GM18517 (cell line): ENCODE measurements around the gene POM121C.
"Not testable (repeated sequence)": the region's sequence is repeated elsewhere in the genome, so short reads cannot be mapped to it uniquely, and the experiment has no call there.

Experiments
- ATAC-seq: cut with Tn5 transposase; IDR thresholded peaks from one replicate; pipeline ENCODE4 v1.9.1; 2021; ENCODE audit warnings: mild to moderate bottlenecking, moderate library complexity; ENCODE audit not compliant: unreplicated experiment

Gene POM121C

DNA sequence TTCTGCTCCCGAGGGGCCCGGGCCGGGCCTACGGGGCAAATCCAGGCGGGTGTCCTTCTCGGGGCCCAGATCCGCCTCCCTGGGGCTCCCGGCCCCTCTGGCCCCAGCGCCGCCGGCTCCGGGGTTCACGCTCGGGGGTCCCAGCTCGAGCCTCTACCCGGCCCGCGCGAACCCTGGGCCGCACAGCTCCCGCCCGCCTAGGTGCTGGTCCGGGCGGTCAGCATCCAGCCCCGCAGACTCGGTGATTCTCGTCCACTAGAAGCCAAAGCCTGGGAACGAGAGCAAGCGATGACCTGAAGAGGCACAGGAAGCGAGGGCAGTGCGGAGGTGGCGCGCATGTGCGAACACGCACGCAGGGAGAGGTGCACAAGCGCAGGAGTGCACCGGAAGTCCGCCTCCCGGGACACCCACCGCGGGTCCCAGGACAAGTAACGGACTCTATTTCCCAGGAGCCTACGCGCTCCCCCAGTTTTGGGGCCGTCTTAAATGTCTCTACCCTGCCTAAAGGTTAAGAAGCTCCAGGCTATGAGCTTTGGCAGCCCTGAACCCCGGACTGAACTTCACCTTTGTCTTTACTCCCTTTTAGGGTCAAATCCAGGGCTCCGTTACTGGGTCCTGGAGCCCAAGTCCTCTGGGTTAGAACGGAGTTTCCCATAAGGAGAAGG lies at the start of gene POM121C:
Gene POM121C, minus strand, starts transcription at position 321 of the 665 bp plus-strand sequence. CDS start 44,803 bp downstream, outside the sequence.
- peak; percentile 93 for ATAC-seq

DNA sequence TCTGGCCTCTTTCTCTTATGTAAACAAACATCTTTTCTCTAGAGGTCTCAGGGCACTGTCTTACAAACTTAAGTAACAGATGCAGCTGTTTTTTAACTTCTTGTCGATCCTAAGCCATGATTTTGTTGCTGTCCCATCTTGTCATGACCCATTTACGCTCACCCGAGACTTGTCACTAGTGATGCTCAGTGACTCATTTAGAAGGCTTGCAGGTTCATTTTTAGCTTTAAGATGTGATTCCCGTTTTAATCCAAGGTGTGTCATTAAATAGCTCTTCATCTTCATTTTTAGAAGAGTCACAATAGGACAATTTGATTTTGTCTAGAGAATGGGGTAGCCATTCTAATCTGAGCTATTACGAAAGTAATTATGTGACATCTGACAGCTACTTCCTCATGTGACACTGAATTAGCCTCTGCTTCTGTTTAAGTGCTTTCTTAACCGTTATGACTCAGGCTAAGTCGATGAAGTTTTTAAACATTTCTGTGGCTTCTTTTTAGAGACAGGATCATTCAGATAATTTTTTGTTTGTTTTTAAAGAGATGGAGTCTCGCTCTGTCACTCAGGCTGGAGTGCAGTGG lies 48.7 kb upstream of the POM121C start:
- no peak for ATAC-seq

DNA sequence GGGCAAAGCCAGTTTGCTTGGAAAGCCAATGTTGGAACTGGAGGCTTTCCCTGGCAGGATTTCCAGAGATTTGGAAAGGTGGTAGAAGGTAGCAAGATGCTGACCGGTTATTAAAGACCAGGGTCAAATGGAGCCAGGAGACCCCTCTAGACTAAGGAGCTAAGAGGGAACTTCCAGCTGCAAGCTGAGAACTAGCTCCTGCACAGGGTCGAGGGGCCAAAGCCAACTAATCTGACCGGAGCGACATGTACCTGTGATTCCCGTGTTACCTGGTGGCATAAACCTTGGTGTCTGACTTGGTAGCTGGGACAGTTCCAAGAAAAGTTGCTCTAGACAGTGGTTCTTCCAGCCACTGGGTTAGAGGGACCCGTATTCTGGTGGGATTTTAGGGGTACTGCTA lies 47.8 kb upstream of the POM121C start:
- ATAC-seq, result no peak

DNA sequence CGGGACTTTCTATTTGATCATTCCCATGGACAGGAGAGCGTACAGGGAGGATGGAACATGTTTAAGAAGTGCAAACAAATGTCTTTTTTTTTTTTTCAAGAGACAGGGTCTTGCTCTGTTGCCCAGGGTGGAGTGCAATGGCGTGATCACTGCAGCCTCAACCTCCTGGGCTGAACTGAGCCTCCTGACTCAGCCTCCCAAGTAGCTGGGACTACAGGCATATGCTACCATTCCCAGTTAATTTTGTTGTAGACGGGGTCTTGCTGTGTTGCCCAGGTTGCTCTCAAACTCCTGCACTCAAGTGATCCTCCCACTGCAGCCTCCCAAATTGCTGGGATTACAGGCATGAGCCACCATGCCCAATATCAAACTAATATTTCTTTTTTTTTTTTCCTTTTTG lies 46.5 kb upstream of the POM121C start:
- ATAC-seq, result no peak

DNA sequence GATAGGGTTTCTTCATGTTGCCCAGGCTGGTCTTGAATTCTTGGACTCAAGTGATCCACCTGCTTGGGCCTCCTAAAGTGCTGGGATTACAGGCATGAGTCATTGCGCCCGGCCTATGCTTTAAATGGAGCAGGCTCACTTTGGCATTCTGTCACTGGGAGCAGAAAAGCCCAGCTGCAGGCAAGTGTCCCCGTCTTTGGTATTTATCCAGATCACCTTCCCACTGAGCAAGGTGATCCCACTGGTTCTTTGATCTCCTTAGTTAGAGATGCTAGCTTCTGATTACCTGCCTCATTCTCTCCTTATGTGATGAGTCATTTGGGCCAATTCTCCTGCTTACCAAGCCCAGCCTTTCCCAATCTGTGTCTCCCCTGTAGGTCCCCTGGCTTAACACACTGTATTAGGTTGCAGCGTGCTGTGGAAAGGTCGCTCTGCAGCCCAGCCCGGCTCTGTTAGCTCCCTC lies 45.3 kb upstream of the POM121C start:
- ATAC-seq, result no peak

DNA sequence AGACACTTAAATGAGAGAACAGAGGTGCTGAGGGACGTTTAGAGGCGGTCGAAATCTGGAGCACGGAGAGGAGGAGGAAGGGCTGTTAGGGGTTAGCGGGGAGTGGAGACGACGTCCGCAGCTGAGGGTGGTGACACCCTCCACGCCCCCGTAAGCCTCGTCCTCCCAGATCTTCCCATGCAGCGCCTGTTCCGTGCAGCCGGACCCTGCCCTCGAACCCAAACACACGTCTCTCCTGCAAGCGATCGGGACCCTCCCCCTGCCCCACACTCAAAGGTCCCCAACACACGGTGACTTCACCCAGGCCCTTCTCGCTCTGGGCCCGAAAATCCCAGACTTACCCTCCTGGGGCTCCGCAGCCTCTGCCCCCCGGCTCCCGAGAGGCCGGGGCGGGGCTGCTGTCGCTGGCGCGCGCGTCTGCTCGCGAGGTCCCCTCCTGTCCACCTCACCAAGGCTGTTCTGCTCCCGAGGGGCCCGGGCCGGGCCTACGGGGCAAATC lies 41.2 kb upstream of the POM121C start:
- ATAC-seq, result not testable (repeated sequence)

DNA sequence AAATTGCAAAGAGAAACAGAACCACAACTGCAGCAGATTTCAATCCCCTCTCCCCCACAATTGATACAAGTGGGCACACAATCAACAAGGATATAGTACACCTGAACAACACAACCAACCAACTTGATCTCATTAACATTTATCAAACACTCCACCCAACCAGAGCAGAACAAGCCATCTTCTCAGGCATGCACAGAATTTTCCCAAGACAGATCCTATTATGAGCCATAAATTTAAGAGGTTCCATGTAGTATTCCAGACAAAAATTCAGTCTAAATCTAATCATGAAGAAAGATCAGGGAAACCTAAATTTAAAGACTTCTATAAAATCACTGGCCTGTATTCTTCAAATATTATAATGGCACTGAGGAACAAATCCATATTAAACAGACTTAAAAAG lies 35.6 kb upstream of the POM121C start:
- ATAC-seq, result not testable (repeated sequence)

DNA sequence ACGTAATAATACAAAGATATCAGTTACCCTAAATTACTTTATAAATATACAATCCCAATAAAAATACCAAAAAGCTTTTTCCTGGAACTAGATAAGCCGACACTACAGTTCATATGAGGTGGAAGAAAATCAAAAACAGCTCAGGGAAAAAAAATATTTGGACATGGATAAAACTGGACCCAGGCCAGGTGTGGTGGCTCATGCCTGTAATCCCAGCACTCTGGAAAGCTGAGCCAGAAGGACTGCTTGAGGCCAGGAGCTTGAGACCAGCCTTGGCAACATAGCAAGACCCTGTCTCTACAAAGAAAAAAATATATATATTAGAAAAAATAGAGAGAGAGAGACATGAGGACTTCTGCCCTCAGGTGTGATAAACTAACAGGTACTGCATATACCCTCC lies 32.7 kb upstream of the POM121C start:
- ATAC-seq, result not testable (repeated sequence)

DNA sequence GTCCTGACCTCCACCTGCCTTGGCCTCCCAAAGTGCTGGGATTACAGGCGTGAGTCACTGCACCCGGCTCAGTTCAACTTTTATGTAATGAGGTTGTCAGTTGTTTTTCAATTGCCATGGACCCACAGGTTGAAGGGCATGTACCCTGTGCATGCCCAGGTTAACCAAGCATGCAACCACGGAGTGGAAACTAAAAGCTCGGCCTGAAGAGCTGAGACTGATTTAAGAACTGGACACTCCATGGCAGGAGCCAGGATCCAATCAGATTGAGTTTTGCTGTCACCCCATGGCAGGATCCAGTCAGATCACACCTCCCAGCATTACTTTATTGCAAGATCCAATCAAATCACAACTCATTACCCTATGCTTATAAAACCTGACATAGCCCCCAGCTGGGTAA lies 22.9 kb upstream of the POM121C start:
- peak; percentile 73 for ATAC-seq

DNA sequence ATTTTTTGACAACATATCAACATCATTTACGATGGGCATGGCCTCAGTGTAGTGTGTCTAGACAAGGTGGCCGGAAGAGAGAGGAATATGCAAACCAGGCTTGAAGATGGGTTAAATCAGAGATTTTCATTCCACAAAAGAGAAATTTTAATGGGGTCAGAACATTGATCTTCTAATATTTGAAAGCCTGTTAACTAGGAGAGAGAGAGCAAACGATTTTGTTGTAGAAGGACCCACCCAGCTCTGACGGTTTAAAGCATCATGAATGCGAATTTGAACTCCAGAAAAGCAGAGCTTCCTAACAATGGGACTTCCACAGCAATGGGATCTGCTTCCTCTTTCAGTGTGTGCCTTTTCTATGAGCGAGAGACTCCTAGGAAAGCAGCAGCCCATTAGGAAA lies 5.9 kb upstream of the POM121C start, which contains the start of gene SPDYE5:
Gene SPDYE5, plus strand, starts transcription at position 301 of the 400 bp plus-strand sequence. CDS start 1,728 bp downstream, outside the sequence.
- ATAC-seq, result not testable (repeated sequence)

DNA sequence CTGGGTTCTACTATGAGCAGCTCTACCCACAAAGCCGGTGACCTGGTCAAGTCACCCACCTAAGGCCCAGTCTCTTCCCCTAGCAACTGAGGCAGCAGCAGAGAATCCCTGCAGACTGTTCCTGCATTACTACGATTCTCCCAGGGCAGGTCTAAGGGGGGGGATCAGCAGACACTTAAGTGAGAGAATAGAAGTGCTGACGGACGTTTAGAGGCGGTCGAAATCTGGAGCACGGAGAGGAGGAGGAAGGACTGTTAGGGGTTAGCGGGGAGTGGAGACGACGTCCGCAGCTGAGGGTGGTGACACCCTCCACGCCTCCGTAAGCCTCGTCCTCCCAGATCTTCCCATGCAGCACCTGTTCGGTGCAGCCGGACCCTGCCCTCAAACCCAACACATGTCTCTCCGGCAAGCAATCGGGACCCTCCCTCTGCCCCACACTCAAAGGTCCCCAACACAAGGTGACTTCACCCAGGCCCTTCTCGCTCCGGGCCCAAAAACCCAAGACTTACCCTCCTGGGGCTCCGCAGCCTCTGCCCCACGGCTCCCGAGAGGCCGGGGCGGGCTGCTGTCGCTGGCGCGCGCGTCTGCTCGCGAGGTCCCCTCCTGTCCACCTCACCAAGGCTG lies 632 bp downstream of the POM121C start:
- ATAC-seq, result not testable (repeated sequence)

DNA sequence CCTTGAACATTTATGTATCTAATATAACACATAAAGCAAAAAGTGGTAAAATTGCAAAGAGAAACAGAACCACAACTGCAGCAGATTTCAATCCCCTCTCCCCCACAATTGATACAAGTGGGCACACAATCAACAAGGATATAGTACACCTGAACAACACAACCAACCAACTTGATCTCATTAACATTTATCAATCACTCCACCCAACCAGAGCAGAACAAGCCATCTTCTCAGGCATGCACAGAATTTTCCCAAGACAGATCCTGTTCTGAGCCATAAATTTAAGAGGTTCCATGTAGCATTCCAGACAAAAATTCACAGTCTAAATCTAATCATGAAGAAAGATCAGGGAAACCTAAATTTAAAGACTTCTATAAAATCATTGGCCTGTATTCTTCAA lies 5.8 kb downstream of the POM121C start:
- not testable (repeated sequence) for ATAC-seq

DNA sequence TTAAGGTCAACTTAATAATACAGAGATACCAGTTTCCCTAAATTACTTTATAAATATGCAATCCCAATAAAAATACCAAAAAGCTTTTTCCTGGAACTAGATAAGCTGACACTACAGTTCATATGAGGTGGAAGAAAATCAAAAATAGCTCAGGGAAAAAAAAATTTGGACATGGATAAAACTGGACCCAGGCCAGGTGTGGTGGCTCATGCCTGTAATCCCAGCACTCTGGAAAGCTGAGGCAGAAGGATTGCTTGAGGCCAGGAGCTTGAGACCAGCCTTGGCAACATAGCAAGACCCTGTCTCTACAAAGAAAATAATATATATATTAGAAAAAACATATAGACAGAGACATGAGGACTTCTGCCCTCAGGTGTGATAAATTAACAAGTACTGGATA lies 8.6 kb downstream of the POM121C start:
- ATAC-seq, result not testable (repeated sequence)

DNA sequence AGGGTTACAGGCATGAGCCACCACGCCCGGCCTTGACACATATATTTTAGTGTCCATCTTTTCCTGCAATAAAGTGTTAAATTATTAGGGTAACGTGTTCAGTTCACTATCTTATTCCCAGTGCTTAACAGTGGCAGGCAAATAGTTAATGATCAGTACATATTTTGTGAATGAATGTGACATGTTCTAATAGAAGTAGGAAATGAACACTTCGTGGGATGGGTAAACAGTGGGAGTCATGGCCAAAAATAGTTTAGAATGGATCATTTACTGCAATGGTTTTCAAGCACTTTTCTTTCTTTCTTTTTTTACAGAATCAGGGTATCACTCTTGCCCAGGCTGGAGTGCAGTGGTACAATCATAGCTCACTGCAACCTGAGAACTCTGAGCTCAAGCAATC lies 15.9 kb downstream of the POM121C start:
- not testable (repeated sequence) for ATAC-seq

DNA sequence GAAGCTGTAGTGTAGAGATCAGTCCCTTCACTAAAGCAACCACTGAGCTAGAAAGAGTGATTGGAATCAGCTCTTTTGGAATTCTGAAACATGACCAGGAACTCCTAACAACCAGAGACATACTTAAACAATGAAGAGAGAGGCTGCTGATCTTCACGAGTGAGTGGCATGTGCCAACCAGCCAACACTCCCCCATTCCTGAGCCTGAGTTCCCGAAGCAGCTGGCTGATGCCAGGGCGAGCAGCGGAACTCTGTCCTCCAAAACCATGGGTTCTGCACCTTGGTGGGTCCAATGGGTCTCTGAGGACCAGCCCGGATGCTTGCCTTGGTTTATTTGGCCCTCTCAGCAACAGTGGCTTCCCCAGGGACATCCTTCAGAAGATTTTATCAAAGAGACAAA lies 25.6 kb downstream of the POM121C start:
- not testable (repeated sequence) for ATAC-seq

DNA sequence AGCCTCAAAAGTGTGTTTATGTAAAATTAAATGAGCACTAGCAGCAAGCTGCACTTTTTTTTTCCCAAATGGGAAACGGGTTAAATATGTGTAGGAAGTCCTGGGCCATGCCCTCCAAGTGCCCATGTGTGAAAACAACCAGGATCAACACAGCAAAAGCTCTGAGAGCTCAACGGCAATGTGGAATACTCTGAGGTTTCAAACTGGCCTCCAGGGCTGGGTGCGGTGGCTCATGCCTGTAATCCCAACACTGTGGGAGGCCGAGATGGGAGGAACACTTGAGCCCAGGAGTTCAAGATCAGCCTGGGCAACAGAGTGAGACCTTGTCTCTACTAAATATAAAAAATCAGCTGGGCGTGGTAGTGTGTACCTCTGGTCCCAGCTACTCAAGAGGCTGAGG lies 28.1 kb downstream of the POM121C start:
- not testable (repeated sequence) for ATAC-seq

DNA sequence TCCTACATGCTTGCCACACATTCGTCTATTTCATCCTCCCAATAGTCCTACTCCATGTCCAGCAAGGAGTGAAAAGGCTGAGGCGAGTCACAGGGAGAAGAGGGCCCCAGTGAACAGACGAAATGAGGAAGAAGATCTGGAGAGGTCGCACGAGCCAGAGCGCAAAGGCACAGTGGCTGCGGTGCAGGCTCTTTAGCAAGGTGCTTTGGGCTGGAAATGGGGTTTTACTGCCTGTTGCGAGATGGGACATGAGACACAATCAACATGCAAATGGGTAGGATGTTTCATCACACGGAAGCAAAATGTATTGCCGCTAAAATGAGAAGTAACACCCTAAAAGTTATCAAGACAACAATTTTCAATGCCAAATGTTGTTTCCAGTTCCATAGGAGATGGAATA lies 29.7 kb downstream of the POM121C start:
- ATAC-seq, result not testable (repeated sequence)

DNA sequence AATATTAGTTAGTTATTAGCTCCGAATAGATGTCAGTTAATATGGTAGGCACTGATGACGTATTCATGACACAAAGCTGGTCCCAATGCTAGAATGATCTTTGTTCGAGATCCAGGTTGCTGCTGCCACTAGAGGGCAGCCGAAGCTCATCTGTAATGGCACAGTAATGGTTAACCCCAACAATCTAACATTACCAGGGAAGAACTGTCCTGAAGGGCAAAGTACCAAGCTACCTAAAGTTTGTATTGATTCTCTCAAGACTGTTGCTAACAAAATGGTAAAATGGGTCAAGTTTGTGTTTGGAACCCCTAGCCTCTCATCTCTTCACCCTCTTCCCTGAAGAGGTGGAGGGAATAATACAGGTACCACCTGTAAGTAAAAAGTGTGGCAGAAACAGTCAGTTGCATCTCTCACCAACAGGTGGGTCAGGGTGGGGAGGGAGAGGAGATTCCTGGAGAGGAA lies 33.6 kb downstream of the POM121C start:
- ATAC-seq, result peak; percentile 89

DNA sequence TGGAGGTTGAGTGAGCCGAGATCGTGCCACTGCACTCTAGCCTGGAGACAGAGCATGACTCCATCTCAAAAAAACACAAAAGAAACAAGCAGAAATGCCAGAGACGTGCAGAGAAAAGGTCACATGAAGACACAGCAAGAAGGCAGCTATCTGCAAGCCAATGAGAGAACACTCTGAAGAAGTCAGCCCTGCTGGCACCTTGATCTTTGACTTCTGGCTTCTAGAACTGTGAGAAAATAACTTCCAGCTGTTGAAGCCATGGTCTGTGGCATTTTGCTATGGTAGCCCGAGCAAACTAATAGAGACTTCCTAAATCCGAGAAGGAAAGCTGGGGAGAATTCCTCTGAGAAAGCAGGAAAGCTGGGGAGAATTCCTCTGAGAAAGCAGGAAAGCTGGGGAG lies 36.2 kb downstream of the POM121C start:
- not testable (repeated sequence) for ATAC-seq

DNA sequence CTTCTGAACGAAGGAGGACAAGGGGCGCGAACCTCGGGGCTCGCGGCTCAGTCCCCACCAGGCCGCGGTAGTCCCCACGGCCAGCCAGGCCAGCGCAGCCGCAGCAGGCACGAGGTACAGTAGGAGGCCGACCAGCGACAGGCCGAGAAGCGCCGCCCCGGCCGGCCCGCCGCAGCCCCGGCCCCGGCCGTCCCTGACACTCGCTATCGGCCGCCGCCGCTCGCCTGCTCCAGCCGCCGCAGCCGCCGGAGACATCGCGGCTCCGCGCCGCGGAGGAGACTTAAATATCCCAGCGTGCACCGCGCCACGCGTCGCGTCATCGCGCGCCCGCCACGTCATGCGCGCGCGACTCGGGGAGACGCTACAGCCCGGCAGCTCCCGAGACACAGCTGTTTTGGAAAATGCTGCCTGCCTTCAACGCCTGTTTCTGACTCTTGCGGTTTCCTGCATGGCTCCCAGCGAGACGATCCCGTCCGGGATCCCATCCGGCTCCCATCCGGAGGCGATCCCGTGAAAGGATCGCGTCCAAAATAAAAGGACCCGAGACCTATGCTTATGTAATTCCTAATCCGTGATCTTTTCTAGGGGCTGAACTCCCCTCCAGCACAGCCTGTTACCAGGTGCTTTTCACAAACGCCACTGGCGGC lies 43.5 kb downstream of the POM121C start:
- ATAC-seq, result peak; percentile 69

DNA sequence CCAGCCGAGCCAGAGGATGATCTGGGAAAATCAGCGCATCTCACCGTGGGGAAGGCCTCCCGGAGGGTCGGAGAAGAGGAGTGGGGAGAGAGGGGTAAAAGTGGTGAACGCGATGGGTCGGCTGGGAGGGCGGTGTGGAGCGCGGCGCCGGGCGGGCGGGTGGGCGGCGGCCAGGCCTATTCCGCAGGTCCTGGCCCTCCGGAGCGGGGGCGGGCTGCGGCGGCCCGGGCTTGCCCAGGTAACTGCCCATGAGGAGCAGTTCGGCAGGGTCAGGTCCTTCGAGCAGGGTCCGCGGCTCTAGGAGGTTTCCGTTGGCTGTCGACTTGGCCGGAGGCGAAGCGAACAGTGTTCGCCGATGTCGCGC lies 44.0 kb downstream of the POM121C start:
- not testable (repeated sequence) for ATAC-seq
